Measurements from ENCODE around the gene STOML3.

The STOML3 gene

DNA sequence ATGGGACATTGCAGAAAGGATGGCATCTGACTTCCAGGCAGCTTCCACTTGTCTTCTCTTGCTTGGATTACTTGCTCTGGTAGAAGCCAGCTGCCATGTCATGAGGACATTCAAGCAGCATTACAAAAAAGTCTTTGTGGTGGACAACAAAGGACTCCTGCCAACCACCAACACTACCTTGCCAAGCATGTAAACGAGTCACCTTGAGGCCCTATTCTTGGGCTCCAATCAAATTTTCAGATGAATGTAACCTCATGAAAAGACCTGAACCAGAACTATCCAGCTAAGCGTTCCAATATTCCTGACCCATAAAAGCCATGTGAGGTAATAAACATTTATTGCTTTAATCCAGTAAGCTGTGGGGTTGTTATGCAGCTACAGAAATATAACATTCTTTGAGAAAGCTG lies 34.8 kb upstream of the STOML3 start:
- TF ChIP-seq FOXP2 (optimal IDR thresholded peaks at IDR 0.05; ENCODE audit: borderline replicate concordance, extremely low read depth, extremely low read length, insufficient read depth) (no peak), TAF1 (IDR thresholded peaks at IDR 0.05; ENCODE audit: borderline replicate concordance, insufficient read depth, low read length) (no peak), POLR2AphosphoS5 (IDR thresholded peaks at IDR 0.05; ENCODE audit: low read depth, low read length) (no peak), SIN3A (IDR thresholded peaks at IDR 0.05; ENCODE audit: borderline replicate concordance, insufficient read depth, low read length) (no peak)
- TF ChIP-seq, protein P1, sequence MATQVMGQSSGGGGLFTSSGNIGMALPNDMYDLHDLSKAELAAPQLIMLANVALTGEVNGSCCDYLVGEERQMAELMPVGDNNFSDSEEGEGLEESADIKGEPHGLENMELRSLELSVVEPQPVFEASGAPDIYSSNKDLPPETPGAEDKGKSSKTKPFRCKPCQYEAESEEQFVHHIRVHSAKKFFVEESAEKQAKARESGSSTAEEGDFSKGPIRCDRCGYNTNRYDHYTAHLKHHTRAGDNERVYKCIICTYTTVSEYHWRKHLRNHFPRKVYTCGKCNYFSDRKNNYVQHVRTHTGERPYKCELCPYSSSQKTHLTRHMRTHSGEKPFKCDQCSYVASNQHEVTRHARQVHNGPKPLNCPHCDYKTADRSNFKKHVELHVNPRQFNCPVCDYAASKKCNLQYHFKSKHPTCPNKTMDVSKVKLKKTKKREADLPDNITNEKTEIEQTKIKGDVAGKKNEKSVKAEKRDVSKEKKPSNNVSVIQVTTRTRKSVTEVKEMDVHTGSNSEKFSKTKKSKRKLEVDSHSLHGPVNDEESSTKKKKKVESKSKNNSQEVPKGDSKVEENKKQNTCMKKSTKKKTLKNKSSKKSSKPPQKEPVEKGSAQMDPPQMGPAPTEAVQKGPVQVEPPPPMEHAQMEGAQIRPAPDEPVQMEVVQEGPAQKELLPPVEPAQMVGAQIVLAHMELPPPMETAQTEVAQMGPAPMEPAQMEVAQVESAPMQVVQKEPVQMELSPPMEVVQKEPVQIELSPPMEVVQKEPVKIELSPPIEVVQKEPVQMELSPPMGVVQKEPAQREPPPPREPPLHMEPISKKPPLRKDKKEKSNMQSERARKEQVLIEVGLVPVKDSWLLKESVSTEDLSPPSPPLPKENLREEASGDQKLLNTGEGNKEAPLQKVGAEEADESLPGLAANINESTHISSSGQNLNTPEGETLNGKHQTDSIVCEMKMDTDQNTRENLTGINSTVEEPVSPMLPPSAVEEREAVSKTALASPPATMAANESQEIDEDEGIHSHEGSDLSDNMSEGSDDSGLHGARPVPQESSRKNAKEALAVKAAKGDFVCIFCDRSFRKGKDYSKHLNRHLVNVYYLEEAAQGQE (IDR thresholded peaks at IDR 0.05; ENCODE audit: insufficient read depth in 1 of 2, low read depth in 2 of 2, low read length in 2 of 2) = no peak

DNA sequence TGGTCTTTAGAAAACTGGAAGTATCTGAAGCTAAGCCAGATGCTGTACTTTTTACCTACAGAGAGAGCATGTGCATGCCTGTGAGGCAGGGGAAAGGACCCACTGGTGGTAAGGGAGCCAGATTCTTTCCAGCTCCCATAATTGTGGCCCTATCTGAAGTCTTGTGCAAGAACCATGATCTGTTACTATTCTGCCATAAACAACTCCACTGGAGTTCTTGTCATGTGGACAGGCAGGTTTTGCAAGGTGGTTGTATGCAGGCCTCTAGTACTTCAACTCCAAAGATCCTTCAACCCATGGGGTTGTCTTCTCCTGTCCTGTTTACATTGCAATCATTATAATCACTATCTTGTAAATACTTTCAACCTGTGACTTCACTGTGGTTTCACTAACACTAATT lies 33.1 kb upstream of the STOML3 start:
- TF ChIP-seq FOXP2 (optimal IDR thresholded peaks at IDR 0.05; ENCODE audit: borderline replicate concordance, extremely low read depth, extremely low read length, insufficient read depth) (no peak), TAF1 (IDR thresholded peaks at IDR 0.05; ENCODE audit: borderline replicate concordance, insufficient read depth, low read length) (no peak), SIN3A (IDR thresholded peaks at IDR 0.05; ENCODE audit: borderline replicate concordance, insufficient read depth, low read length) (no peak), POLR2AphosphoS5 (IDR thresholded peaks at IDR 0.05; ENCODE audit: low read depth, low read length) (no peak)
- TF ChIP-seq, protein P1 (IDR thresholded peaks at IDR 0.05; ENCODE audit: insufficient read depth in 1 of 2, low read depth in 2 of 2, low read length in 2 of 2) = no peak

DNA sequence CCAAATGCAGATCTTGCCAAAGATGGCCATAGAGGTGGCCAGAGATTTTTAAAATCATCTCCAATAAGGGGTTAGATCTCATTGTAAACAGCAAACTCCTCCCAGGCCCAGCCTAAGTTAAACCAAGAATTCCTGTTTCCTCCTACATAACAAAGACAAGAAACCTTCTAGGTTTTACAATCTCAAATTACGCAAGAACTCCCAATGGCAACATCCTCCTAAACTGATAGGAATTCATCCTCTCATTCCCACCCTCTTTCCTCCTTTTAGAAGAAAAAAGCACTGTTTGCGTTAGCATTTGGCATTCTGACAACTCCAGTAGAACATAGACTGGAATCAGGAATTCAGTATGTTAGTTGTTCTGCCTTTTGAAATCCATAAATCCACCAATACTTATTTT lies 32.7 kb upstream of the STOML3 start:
- TF ChIP-seq SIN3A (IDR thresholded peaks at IDR 0.05; ENCODE audit: borderline replicate concordance, insufficient read depth, low read length) = no peak
- no peak for TF ChIP-seq TAF1 (IDR thresholded peaks at IDR 0.05; ENCODE audit: borderline replicate concordance, insufficient read depth, low read length)
- TF ChIP-seq, protein P1 (IDR thresholded peaks at IDR 0.05; ENCODE audit: insufficient read depth in 1 of 2, low read depth in 2 of 2, low read length in 2 of 2) = no peak
- TF ChIP-seq FOXP2 (optimal IDR thresholded peaks at IDR 0.05; ENCODE audit: borderline replicate concordance, extremely low read depth, extremely low read length, insufficient read depth) = no peak
- TF ChIP-seq POLR2AphosphoS5 (IDR thresholded peaks at IDR 0.05; ENCODE audit: low read depth, low read length) = no peak

DNA sequence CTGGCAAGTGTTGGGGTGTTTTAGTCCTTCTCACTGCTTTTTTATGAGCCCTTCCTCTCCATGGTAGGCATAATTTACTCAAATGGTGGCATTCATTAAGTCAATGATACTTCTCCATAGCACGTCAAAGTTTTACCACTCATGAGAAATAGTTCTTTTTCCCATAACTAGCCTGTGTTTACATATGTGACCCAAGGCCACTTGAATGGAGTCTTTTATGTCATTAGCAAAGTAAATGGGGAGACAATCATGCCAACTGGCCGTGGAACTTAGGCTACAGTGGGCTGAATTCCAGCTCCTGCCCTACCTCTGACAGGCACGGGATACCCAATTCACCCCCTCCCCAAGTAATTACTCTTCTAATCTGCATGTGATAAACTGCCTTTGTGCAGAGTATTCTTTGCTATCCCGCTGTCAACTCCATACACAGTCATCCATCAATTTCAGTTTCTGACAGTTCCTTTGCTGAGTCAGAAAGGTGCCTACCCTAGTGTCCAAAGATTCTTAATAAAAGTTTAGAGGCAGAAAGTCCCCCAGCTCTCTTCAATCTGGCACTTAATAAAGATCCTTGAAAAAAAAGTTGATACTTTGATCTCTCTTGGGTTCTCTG lies 30.3 kb upstream of the STOML3 start:
- TF ChIP-seq FOXP2 (optimal IDR thresholded peaks at IDR 0.05; ENCODE audit: borderline replicate concordance, extremely low read depth, extremely low read length, insufficient read depth) (no peak), SIN3A (IDR thresholded peaks at IDR 0.05; ENCODE audit: borderline replicate concordance, insufficient read depth, low read length) (no peak), TAF1 (IDR thresholded peaks at IDR 0.05; ENCODE audit: borderline replicate concordance, insufficient read depth, low read length) (no peak), POLR2AphosphoS5 (IDR thresholded peaks at IDR 0.05; ENCODE audit: low read depth, low read length) (no peak)
- TF ChIP-seq, protein P1 (IDR thresholded peaks at IDR 0.05; ENCODE audit: insufficient read depth in 1 of 2, low read depth in 2 of 2, low read length in 2 of 2) = no peak

Measured in PFSK-1 (cell line).